Natural killer cell treated with Interleukin-12 subunit alpha and Interleukin-12 subunit beta and Interleukin-15 and Interleukin-18, amount 100 ng/mL, for 72 hours (primary cell): ENCODE results near the gene WDR62. TPM values are rescaled to one million over a fixed set of nuclear protein-coding genes. Genes with fewer than 3 reads are reported as not detected.
A peak's percentile ranks its signal among the peaks of the same experiment; 100 is the strongest.

Experiments
- ATAC-seq, 2 donors: fragments of 150-1000 bp; cut with Tn5 transposase in 1 of 2; sonication (Bioruptor Pico), chemical (Tn5 transposase) in 1 of 2; 2 replicates each; pipeline ENCODE4 v1.10.0; 2021
- DNase-seq: peaks from one replicate; pipeline ENCODE4 v3.0.0; 2022; ENCODE audit warnings: low spot score
- H3K27ac Mint-ChIP-seq, 2 donors: 1 replicate in 1 of 2; 2 replicates in 1 of 2; pipeline ENCODE4 v1.8.0; 2022; ENCODE audit warnings: mixed read lengths in 2 of 2, mild to moderate bottlenecking in 1 of 2, moderate library complexity in 1 of 2
- H3K27me3 Mint-ChIP-seq, 2 donors: 1 replicate in 1 of 2; 2 replicates in 1 of 2; pipeline ENCODE4 v1.8.0; 2022; ENCODE audit warnings: mixed read lengths in 2 of 2
- H3K36me3 Mint-ChIP-seq: one replicate; pipeline ENCODE4 v1.8.0; 2022; ENCODE audit warnings: mixed read lengths
- H3K4me1 Mint-ChIP-seq, 2 donors: 1 replicate in 1 of 2; 2 replicates in 1 of 2; pipeline ENCODE4 v1.8.0; 2022; ENCODE audit warnings: low read depth in 2 of 2, mixed read lengths in 2 of 2, mild to moderate bottlenecking in 1 of 2
- H3K4me3 Mint-ChIP-seq: one replicate; pipeline ENCODE4 v1.8.0; 2022; ENCODE audit warnings: mixed read lengths
- H3K9me3 Mint-ChIP-seq: 2 replicates; pipeline ENCODE4 v1.8.0; 2022; ENCODE audit warnings: mixed read lengths
- total RNA-seq, 2 donors: library from RNA; stranded (reverse); gene quantifications; one replicate each; pipeline ENCODE4 v1.2.3, GENCODE V29; 2022

Gene WDR62
- total RNA-seq, 2 donors from 2014 or later: 15.0 to 57.1 TPM

DNA sequence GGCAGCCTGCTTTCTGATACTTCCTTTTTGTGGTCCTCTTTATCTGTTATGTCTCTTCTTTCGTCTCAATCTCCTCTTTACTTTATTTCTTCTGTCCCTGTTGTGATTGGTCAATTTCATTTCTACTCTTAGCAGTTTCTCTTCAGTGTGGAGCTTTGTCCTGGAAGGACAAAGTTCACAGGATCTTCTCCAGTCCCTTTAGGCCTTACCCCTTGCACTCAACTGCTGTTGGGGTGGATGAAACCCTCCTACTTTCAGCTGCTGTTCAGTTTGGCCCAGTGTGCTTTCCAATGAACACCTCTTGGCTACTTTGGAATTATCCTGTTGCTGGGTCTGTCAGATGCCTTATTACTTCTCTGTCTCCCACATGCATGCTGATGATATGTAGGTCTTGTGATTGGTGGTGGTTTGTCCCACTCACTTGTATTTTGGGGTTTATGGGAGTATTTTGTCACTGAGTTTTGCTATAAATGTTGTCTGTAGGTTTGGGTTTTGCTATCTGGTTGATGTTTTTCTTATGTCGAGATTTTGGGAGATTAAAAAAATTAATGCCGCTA lies 24.8 kb downstream of the WDR62 start:
- H3K27ac Mint-ChIP-seq: no peak overlapping the region
- DNase-seq (no peak), ATAC-seq (no peak)
- H3K36me3 Mint-ChIP-seq: peaks cover 12% of the 10 kb centered on the region
- H3K27me3 Mint-ChIP-seq: no peaks in the 10 kb centered on the region
- no peak overlapping the region for H3K4me3 Mint-ChIP-seq
- H3K4me1 Mint-ChIP-seq: peaks cover 0 to 2% of the 10 kb centered on the region in 2 donors
- no peaks in the 10 kb centered on the region for H3K9me3 Mint-ChIP-seq

DNA sequence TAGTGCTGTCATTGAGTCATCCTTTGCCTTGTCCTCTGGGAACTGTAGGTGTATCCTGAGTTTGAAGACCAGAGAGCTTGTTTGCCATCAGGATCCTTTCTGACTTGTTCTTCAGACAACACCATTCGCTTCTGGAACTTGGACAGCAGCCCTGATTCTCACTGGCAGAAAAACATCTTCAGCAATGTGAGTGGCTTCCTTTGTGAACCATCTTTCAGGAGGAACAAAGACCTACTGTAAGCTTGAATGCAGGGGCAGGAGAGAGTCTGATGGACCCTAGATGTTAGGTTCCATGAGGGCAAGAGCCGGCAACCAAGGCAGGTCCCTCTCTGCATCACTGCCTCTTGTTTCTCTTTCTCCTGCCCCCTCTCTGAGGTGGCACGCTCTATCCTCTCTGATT lies 26.7 kb downstream of the WDR62 start:
- no peaks in the 10 kb centered on the region for H3K27me3 Mint-ChIP-seq
- ATAC-seq: no peak
- peaks cover 0 to 2% of the 10 kb centered on the region in 2 donors for H3K4me1 Mint-ChIP-seq
- H3K27ac Mint-ChIP-seq: no peak overlapping the region
- no peak for DNase-seq
- no peaks in the 10 kb centered on the region for H3K9me3 Mint-ChIP-seq
- no peak overlapping the region for H3K4me3 Mint-ChIP-seq
- peaks cover 12% of the 10 kb centered on the region for H3K36me3 Mint-ChIP-seq

DNA sequence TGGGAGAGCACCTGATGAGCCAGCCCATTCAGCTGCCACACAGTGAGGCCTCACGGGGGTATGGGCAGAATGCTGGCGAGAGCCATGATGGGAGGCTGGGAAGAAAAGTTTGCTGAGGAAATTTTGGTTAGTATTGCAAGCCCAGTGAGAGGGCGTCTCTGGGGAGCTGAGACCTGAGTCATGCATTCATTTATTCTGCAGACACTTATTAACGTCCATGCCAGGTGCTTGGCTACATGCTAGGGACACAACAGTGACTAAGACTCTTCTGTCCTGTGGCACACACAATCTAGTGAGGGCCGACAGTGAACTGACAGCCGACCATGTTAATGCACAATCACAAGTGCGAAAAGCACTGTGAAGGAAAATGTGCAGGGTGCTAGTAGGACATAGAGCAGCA lies 27.2 kb downstream of the WDR62 start:
- Mint-ChIP-seq H3K27ac (no peak overlapping the region), H3K4me3 (no peak overlapping the region), H3K9me3 (no peaks in the 10 kb centered on the region), H3K27me3 (no peaks in the 10 kb centered on the region), H3K4me1 (peaks cover 0 to 2% of the 10 kb centered on the region in 2 donors), H3K36me3 (peaks cover 12% of the 10 kb centered on the region)
- DNase-seq (no peak), ATAC-seq (no peak)

DNA sequence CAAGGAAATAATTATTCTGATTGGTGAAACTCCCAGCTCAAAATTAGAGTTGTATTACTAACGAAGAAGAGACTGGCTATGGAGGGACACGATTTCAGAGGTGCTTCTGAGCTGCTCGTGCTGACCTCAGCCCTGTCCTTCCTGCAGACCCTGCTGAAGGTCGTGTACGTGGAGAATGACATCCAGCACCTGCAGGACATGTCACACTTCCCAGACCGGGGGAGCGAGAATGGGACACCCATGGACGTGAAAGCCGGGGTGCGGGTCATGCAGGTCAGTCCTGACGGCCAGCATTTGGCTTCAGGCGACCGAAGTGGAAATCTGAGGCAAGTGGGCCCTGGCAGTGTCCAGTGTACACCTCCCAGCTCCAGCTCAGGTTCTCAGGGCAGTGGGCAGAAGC lies 28.2 kb downstream of the WDR62 start:
- H3K27ac Mint-ChIP-seq: no peak overlapping the region
- peaks cover 0 to 2% of the 10 kb centered on the region in 2 donors for H3K4me1 Mint-ChIP-seq
- ATAC-seq (no peak), DNase-seq (no peak)
- H3K9me3 Mint-ChIP-seq: no peaks in the 10 kb centered on the region
- H3K36me3 Mint-ChIP-seq: peaks cover 12% of the 10 kb centered on the region
- no peak overlapping the region for H3K4me3 Mint-ChIP-seq
- no peaks in the 10 kb centered on the region for H3K27me3 Mint-ChIP-seq

DNA sequence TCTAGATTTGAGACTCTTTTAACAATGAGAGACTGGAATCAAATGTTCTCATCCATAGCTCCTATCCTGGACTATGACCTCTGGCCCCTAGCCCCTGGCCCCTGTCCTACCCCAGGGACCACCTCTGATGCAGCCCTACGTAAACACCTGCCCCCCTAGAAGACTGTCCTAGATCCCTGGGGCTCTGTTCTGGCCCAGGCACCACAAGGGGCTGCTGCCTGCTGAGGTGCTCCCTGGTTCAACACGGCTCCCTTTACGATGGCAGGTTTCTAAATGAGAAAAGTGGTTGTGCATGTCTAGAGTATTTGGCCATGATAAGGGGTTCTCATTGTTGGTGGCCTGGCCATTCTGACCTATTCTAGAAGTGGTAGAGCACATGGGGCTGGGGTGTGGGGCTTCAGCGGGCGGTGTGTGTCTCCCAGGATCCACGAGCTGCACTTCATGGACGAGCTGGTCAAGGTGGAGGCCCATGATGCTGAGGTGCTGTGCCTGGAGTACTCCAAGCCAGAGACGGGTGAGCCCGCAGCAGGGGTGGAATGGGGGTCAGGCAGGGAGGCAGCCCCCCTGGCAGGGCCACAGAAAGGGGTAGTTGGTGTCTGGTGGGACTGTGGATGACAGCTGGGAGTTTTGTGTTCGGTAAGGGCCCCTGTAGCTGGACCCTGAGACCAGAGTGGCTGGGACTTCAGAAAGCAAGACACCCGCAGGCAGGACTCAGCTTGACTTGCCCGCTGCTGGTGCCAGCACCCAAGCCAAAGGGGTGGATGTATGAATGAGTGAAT lies 29.7 kb downstream of the WDR62 start:
- peaks cover 0 to 2% of the 10 kb centered on the region in 2 donors for H3K4me1 Mint-ChIP-seq

DNA sequence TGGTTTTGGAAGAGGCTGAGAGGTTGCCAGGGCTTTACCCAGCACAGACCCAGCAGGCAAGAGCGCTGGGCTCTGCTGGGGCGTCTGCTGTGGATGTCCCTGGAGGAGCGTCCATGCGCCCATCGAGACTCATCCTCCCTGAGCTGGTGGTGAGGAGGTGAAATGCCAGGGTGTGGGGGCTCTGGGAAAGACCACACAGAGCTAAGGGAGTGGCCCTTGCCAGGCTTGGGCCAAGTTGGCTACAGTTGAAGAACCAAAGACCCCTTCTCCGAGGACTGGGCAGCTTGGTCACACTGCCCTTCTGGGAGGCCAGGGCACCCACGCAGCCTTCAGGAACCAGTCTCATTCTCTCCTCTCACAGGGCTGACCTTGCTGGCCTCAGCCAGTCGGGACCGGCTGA lies 31.6 kb downstream of the WDR62 start:
- ATAC-seq (no peak), DNase-seq (no peak)
- Mint-ChIP-seq H3K4me3 (no peak overlapping the region), H3K4me1 (peaks cover 0 to 4% of the 10 kb centered on the region in 2 donors), H3K36me3 (no peaks in the 10 kb centered on the region), H3K27me3 (no peaks in the 10 kb centered on the region), H3K27ac (no peak overlapping the region), H3K9me3 (no peaks in the 10 kb centered on the region)

More for the DNA sequence above, 29.7 kb downstream of the WDR62 start:
- Mint-ChIP-seq H3K36me3 (peaks cover 10% of the 10 kb centered on the region), H3K4me3 (no peak overlapping the region), H3K27ac (no peak overlapping the region), H3K9me3 (no peaks in the 10 kb centered on the region), H3K27me3 (no peaks in the 10 kb centered on the region)
- DNase-seq (no peak), ATAC-seq (no peak)

DNA sequence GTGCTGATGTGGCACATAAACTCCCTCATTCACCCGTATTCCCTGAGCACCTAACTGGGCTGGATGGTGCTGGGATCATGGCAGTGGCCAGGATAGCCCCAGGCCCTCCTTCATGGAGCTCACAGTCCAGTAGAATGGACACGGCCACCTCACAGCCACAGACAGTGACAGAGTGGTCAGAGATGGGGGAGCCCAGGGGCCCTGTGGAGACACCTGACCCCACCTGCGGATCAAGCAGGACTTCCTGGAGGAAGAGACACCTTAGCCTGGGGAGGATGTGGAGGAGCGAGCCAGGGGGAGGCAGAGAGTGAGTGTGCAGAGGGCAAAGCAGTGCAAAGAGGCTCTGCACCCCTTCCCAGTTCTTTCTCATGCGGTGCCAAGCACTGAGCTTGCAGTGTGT lies 35.1 kb downstream of the WDR62 start:
- H3K4me1 Mint-ChIP-seq: peaks cover 0 to 5% of the 10 kb centered on the region in 2 donors
- no peak overlapping the region for H3K4me3 Mint-ChIP-seq
- no peaks in the 10 kb centered on the region for H3K36me3 Mint-ChIP-seq
- H3K9me3 Mint-ChIP-seq: no peaks in the 10 kb centered on the region
- no peak overlapping the region for H3K27ac Mint-ChIP-seq
- H3K27me3 Mint-ChIP-seq: no peaks in the 10 kb centered on the region
- DNase-seq: no peak
- ATAC-seq: no peak

DNA sequence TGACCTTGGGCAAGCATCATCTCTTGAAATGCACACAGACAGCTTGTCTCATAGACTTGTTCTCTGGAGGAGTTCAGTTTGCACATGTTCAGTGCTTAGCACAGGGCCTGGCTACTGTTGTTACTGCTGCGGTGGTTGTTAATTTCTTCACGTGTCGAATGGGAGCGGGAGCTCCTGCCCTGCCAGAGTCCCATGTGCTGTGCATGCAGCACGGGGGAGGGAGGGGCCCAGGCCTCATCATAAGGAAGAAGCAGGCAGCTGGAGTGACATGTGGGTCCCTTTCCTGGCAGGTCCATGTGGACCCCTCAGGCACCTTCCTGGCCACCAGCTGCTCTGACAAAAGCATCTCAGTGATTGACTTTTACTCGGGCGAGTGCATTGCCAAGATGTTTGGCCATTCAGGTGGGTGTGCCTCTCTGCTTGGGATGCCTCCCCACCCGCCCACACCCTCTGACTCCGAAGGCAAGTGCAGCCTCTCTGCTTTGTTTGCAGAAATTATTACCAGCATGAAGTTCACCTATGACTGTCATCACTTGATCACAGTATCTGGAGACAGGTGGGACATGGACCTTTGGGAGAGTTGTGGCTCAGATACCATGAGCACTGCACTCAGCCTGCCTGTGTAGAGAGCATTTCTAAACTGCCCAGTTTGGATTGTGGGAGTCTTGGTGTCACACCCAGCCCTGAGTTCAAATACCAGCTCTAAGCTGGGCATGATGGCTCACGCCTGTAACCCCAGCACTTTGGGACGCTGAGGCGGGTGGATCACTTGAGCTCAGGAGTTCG lies 36.4 kb downstream of the WDR62 start:
- Mint-ChIP-seq H3K27me3 (no peaks in the 10 kb centered on the region), H3K9me3 (no peaks in the 10 kb centered on the region), H3K4me3 (no peak overlapping the region), H3K4me1 (peaks cover 0 to 5% of the 10 kb centered on the region in 2 donors), H3K36me3 (no peaks in the 10 kb centered on the region), H3K27ac (no peak overlapping the region)
- DNase-seq (no peak), ATAC-seq (no peak)

DNA sequence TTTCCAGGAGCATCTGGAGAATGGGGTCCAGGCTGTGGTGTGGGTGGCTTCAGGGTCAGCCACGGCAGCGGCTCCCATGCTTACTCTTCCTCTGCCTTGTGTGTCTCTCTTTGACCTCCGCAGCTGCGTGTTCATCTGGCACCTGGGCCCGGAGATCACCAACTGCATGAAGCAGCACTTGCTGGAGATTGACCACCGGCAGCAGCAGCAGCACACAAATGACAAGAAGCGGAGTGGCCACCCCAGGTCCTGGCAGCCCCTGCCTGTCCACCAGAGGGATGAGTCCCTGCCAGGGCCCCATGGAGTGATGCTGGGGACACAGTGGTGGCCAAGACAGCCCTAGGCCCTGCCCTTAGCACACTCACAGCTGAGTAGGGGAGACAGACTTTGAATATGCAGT lies 37.9 kb downstream of the WDR62 start:
- ATAC-seq (no peak), DNase-seq (no peak)
- peaks cover 5% of the 10 kb centered on the region for H3K36me3 Mint-ChIP-seq
- no peak overlapping the region for H3K27ac Mint-ChIP-seq
- H3K9me3 Mint-ChIP-seq: no peaks in the 10 kb centered on the region
- no peaks in the 10 kb centered on the region for H3K27me3 Mint-ChIP-seq
- H3K4me3 Mint-ChIP-seq: no peak overlapping the region
- H3K4me1 Mint-ChIP-seq: peaks cover 0 to 7% of the 10 kb centered on the region in 2 donors

DNA sequence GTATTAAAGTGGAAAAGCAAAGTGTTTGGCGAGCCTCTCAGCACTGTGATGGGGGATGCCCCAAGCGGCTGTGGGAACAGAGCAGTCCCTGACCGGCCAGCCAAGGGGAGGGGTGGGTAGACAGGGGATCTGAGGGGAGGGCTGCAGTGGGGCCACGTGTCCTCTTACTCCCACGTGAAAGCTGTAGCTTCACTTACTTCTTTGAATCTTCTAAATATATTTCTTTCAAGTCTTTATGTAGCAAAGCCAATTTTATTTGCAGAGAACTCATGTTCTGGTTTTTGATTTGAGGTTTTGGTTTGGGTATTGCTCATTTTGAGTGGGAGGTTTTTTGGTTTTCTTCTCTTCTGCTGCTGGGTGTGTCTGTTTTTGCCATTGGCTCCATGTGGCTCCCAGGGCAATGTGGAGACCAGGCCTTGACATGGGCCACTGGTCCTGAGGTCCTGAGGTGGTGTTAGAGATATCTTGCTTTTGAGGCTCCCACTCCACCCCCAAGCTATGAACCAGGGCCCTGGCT lies 38.5 kb downstream of the WDR62 start:
- Mint-ChIP-seq H3K4me1 (peaks cover 0 to 7% of the 10 kb centered on the region in 2 donors), H3K27me3 (no peaks in the 10 kb centered on the region), H3K4me3 (no peak overlapping the region), H3K27ac (peak overlapping the region in 1 of 2 donors; percentile 31), H3K36me3 (peaks cover 5% of the 10 kb centered on the region), H3K9me3 (no peaks in the 10 kb centered on the region)
- DNase-seq: no peak
- no peak for ATAC-seq

DNA sequence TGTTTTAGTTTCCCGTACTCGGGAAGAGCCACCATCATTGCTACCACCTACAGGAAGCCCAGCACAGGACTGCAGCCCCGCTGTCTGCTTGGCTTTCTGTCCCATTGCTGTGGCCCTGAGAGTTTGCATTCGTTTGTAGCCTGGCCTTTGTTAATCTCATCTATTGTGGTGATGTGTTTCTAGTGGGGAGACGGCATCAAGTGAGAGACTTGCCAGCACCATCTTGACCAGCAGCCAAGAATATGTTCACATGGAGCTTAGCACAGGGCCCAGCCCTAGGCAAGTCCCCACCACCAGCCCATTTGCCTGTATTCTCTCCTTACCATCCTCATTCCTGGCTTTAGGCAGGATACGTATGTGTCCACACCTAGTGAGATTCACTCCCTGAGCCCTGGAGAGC lies 39.0 kb downstream of the WDR62 start:
- Mint-ChIP-seq H3K4me3 (no peak overlapping the region), H3K36me3 (peaks cover 9% of the 10 kb centered on the region), H3K4me1 (peaks cover 0 to 7% of the 10 kb centered on the region in 2 donors), H3K27ac (peak overlapping the region in 1 of 2 donors; percentile 31), H3K9me3 (no peaks in the 10 kb centered on the region), H3K27me3 (no peaks in the 10 kb centered on the region)
- DNase-seq (no peak), ATAC-seq (no peak)

DNA sequence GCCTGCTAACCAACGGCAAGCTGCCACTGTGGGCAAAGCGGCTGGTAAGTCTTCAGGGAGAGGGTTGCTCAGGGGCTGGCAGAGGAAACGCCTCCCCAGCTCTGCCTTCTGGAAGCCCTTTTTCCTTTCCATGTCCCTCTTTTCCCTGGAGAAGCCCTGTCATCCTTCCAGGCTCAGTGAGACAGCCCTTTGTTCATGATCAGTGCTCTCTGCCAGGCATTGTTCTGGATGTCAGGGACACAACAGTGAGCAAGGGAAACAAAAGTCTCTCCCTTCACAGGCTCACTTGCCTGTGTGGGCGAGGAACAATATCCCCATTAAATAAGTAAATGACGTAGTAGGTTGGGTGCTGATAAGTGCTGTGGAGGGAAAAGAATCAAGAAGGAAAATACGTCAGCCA lies 42.3 kb downstream of the WDR62 start:
- peaks cover 9% of the 10 kb centered on the region for H3K36me3 Mint-ChIP-seq
- H3K4me3 Mint-ChIP-seq: no peak overlapping the region
- H3K4me1 Mint-ChIP-seq: peaks cover 0 to 5% of the 10 kb centered on the region in 2 donors
- no peaks in the 10 kb centered on the region for H3K27me3 Mint-ChIP-seq
- H3K27ac Mint-ChIP-seq: no peak overlapping the region
- H3K9me3 Mint-ChIP-seq: no peaks in the 10 kb centered on the region
- ATAC-seq (no peak), DNase-seq (no peak)

DNA sequence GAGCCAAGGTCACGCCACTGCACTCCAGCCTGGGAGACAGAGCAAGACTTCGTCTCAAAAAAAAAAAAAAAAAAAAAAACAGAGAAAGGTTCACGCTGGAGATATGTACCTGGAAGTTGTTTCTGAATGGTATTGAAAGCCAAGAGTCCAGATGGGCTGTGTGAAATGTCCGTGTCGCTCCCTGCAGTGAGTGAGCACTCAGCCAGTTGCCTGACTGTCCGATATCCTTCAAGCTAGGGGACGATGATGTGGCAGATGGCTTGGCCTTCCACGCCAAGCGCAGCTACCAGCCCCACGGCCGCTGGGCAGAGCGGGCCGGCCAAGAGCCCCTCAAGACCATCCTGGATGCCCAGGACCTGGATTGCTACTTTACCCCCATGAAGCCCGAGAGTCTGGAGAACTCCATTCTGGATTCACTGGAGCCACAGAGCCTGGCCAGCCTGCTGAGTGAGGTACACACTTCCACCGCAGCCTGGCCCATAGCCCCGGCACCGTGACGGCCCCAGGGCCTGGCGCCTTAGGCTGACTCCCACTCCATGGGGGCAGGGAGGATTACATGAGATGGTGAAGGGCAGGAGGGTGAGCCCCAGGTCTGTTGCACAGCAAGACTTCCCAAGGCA lies 44.6 kb downstream of the WDR62 start:
- Mint-ChIP-seq H3K9me3 (no peaks in the 10 kb centered on the region), H3K4me3 (no peak overlapping the region), H3K27me3 (no peaks in the 10 kb centered on the region), H3K27ac (no peak overlapping the region), H3K36me3 (peaks cover 9% of the 10 kb centered on the region), H3K4me1 (peaks cover 0 to 2% of the 10 kb centered on the region in 2 donors)
- DNase-seq: no peak
- no peak for ATAC-seq
